Suprapubic skin (tissue), 4 donors: ENCODE data around the gene MAP1B. TPM values are rescaled to one million over a fixed set of nuclear protein-coding genes. Genes with fewer than 3 reads are reported as not detected.
A peak's percentile ranks its signal among the peaks of the same experiment; 100 is the strongest.

Experiments
- DNase-seq, 2 donors: peaks; one replicate each; pipeline ENCODE4 v3.0.0-alpha.2; 2019; ENCODE audit warnings: low spot score in 2 of 2
- H3K27ac ChIP-seq: fragments of 200-600 bp; sonication (generic); one replicate; pipeline ENCODE4 v1.5.1; 2019
- H3K27me3 ChIP-seq: fragments of 200-600 bp; sonication (generic); one replicate; pipeline ENCODE4 v1.5.1; 2019
- H3K36me3 ChIP-seq: fragments of 200-600 bp; sonication (generic); one replicate; pipeline ENCODE4 v1.5.1; 2019
- H3K4me1 ChIP-seq: fragments of 200-600 bp; sonication (generic); one replicate; pipeline ENCODE4 v1.5.1; 2019
- H3K4me3 ChIP-seq: fragments of 200-600 bp; sonication (generic); one replicate; pipeline ENCODE4 v1.5.1; 2019; ENCODE audit warnings: mild to moderate bottlenecking
- H3K9me3 ChIP-seq: fragments of 200-600 bp; sonication (generic); one replicate; pipeline ENCODE4 v1.5.1; 2019
- CTCF ChIP-seq, 2 donors: fragments of 200-600 bp in 1 of 2; fragments of 450-650 bp in 1 of 2; sonication (generic) in 1 of 2; IDR thresholded peaks; one replicate each; pipeline ENCODE4 v1.5.1; 2016 to 2019; ENCODE audit warnings: antibody characterized with exemption in 2 of 2, mild to moderate bottlenecking in 1 of 2, moderate library complexity in 1 of 2
- EP300 ChIP-seq: sonication (generic); formaldehyde crosslinking; IDR thresholded peaks from one replicate; pipeline ENCODE4 v1.6.1; 2017; ENCODE audit warnings: antibody characterized with exemption
- POLR2A ChIP-seq, 2 donors: fragments of 450-650 bp; IDR thresholded peaks; one replicate each; pipeline ENCODE4 v1.6.1; 2017; ENCODE audit warnings: antibody characterized with exemption in 2 of 2, mild to moderate bottlenecking in 2 of 2, moderate library complexity in 2 of 2
- POLR2AphosphoS5 ChIP-seq, 3 donors: sonication (generic); formaldehyde crosslinking; IDR thresholded peaks; one replicate each; pipeline ENCODE4 v1.6.1; 2017; ENCODE audit warnings: antibody characterized with exemption in 3 of 3
- WGBS: methylation state at CpG from one replicate; pipeline ENCODE4 v1.1.5; 2018; 5-methylcytosine and 5-hydroxymethylcytosine counted together
- total RNA-seq, 4 donors: library from RNA; depleted of rRNA; stranded (reverse); fragments of >200 nt; gene quantifications; one replicate each; pipeline ENCODE4 v1.1.0, GENCODE V29; 2016

MAP1B gene
- total RNA-seq, 4 donors from 2014 or later = 38.1 to 172 (median 67.5) TPM

- WGBS = 32% methylated on average over 24 of the region's 29 CpGs
- Histone ChIP-seq H3K36me3 (peaks cover 6% of the 10 kb centered on the region), H3K27ac (peak overlapping the region; percentile 71), H3K4me3 (peak overlapping the region; percentile 29), H3K9me3 (no peaks in the 10 kb centered on the region), H3K27me3 (no peaks in the 10 kb centered on the region), H3K4me1 (peaks cover 17% of the 10 kb centered on the region)
- no peak for TF ChIP-seq CTCF (IDR thresholded peaks at IDR 0.05)
- no peak for TF ChIP-seq EP300
- peak in 1 of 3 donors; percentile 14 for TF ChIP-seq POLR2AphosphoS5 (IDR thresholded peaks at IDR 0.05)
- no peak for TF ChIP-seq POLR2A (IDR thresholded peaks at IDR 0.05)
- DNase-seq = peak; percentile 83 to 87
Observed at GRCh38 chr5:72179028-72179815, 71.9 kb downstream of the MAP1B start.

- no peak for TF ChIP-seq POLR2A (IDR thresholded peaks at IDR 0.05)
- TF ChIP-seq EP300 = no peak
- TF ChIP-seq CTCF (IDR thresholded peaks at IDR 0.05) = no peak
- TF ChIP-seq POLR2AphosphoS5 (IDR thresholded peaks at IDR 0.05) = no peak
- peaks cover 8% of the 10 kb centered on the region for H3K36me3 ChIP-seq
- peaks cover 17% of the 10 kb centered on the region for H3K4me1 ChIP-seq
- no peak for DNase-seq
- peak overlapping the region; percentile 71 for H3K27ac ChIP-seq
- H3K27me3 ChIP-seq = no peaks in the 10 kb centered on the region
- WGBS = 50% methylated on average over 11 of the region's 11 CpGs
- no peaks in the 10 kb centered on the region for H3K9me3 ChIP-seq
- peak overlapping the region; percentile 29 for H3K4me3 ChIP-seq
Observed at GRCh38 chr5:72179816-72180440, 72.7 kb downstream of the MAP1B start.

GRCh38 chr5:72180925-72181324, 73.7 kb downstream of the MAP1B start:
- TF ChIP-seq EP300 = no peak
- no peak for TF ChIP-seq POLR2AphosphoS5 (IDR thresholded peaks at IDR 0.05)
- TF ChIP-seq CTCF (IDR thresholded peaks at IDR 0.05) = no peak
- no peak for TF ChIP-seq POLR2A (IDR thresholded peaks at IDR 0.05)
- Histone ChIP-seq H3K27ac (no peak overlapping the region), H3K36me3 (peaks cover 8% of the 10 kb centered on the region), H3K4me1 (peaks cover 23% of the 10 kb centered on the region), H3K27me3 (no peaks in the 10 kb centered on the region), H3K4me3 (no peak overlapping the region), H3K9me3 (no peaks in the 10 kb centered on the region)
- 58% methylated on average over 4 of the region's 4 CpGs for WGBS
- DNase-seq = no peak

- 90% methylated on average over 7 of the region's 7 CpGs for WGBS
- no peak overlapping the region for H3K4me3 ChIP-seq
- peaks cover 8% of the 10 kb centered on the region for H3K36me3 ChIP-seq
- no peak for DNase-seq
- H3K4me1 ChIP-seq = peaks cover 41% of the 10 kb centered on the region
- H3K27me3 ChIP-seq = no peaks in the 10 kb centered on the region
- H3K9me3 ChIP-seq = no peaks in the 10 kb centered on the region
- TF ChIP-seq CTCF (IDR thresholded peaks at IDR 0.05) (no peak), POLR2A (IDR thresholded peaks at IDR 0.05) (no peak), POLR2AphosphoS5 (IDR thresholded peaks at IDR 0.05) (no peak), EP300 (no peak)
- H3K27ac ChIP-seq = no peak overlapping the region
Observed at GRCh38 chr5:72182686-72183085, 75.4 kb downstream of the MAP1B start.

- 84% methylated on average over 7 of the region's 7 CpGs for WGBS
- H3K27me3 ChIP-seq = no peaks in the 10 kb centered on the region
- H3K36me3 ChIP-seq = peaks cover 8% of the 10 kb centered on the region
- no peaks in the 10 kb centered on the region for H3K9me3 ChIP-seq
- H3K4me3 ChIP-seq = no peak overlapping the region
- H3K4me1 ChIP-seq = peaks cover 45% of the 10 kb centered on the region
- DNase-seq = no peak
- no peak for TF ChIP-seq EP300
- no peak for TF ChIP-seq POLR2A (IDR thresholded peaks at IDR 0.05)
- no peak for TF ChIP-seq CTCF (IDR thresholded peaks at IDR 0.05)
- no peak for TF ChIP-seq POLR2AphosphoS5 (IDR thresholded peaks at IDR 0.05)
- H3K27ac ChIP-seq = no peak overlapping the region
Observed at GRCh38 chr5:72183101-72183520, 75.8 kb downstream of the MAP1B start.
